ENCODE results near the gene MOB3B. TPM values are rescaled to one million over a fixed set of nuclear protein-coding genes. Genes with fewer than 3 reads are reported as not detected.

MOB3B gene
- polyA plus RNA-seq, 1 of the 3 experiments (the other 2 are of a cell fraction), result 0.90 TPM

DNA sequence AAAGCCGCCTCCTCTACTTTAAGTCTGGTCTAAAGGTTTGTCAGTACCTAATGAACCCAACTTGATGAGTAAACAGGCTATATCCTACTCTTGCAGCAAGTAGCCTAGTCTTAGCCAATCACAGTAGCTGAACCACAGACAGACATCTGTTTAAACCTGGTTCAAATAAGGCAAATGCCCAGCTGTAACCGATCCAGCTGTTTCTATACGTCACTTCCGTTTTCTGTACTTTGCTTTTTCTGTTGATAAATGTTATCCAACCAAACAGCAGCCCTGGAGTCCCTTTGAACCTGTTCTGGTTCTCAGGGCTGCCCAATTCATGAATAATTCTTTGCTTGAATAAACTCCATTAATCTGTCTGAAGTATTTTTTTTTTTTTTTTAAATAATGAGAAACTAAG is 155.8 kb downstream of the MOB3B start:
- TF ChIP-seq, protein P1, sequence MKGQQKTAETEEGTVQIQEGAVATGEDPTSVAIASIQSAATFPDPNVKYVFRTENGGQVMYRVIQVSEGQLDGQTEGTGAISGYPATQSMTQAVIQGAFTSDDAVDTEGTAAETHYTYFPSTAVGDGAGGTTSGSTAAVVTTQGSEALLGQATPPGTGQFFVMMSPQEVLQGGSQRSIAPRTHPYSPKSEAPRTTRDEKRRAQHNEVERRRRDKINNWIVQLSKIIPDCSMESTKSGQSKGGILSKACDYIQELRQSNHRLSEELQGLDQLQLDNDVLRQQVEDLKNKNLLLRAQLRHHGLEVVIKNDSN (IDR thresholded peaks at IDR 0.05; ENCODE audit: borderline replicate concordance, low read depth), result no peak
- TF ChIP-seq NRF1 (IDR thresholded peaks at IDR 0.05; ENCODE audit: low read depth, low read length), result no peak
- TF ChIP-seq NFIC (IDR thresholded peaks at IDR 0.05; ENCODE audit: borderline replicate concordance), result no peak
- no peak for TF ChIP-seq MEF2A (IDR thresholded peaks at IDR 0.05; ENCODE audit: borderline replicate concordance, low read depth)
- TF ChIP-seq TAF1 (IDR thresholded peaks at IDR 0.05; ENCODE audit: borderline replicate concordance, low read depth, low read length), result no peak
- TF ChIP-seq PBX3 (IDR thresholded peaks at IDR 0.05), result no peak
- TF ChIP-seq POLR2AphosphoS5 (IDR thresholded peaks at IDR 0.05; ENCODE audit: low read depth, low read length), result no peak
- TF ChIP-seq CHD2 (IDR thresholded peaks at IDR 0.05; ENCODE audit: low read length, partially characterized antibody), result no peak
- no peak for TF ChIP-seq YY1 (IDR thresholded peaks at IDR 0.05; ENCODE audit: low read depth)
- TF ChIP-seq, protein P2, sequence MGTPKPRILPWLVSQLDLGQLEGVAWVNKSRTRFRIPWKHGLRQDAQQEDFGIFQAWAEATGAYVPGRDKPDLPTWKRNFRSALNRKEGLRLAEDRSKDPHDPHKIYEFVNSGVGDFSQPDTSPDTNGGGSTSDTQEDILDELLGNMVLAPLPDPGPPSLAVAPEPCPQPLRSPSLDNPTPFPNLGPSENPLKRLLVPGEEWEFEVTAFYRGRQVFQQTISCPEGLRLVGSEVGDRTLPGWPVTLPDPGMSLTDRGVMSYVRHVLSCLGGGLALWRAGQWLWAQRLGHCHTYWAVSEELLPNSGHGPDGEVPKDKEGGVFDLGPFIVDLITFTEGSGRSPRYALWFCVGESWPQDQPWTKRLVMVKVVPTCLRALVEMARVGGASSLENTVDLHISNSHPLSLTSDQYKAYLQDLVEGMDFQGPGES (IDR thresholded peaks at IDR 0.05; ENCODE audit: low read depth, low read length), result no peak
- TF ChIP-seq RAD21 (IDR thresholded peaks at IDR 0.05; ENCODE audit: low read length), result no peak
- no peak for TF ChIP-seq EZH2phosphoT487 (IDR thresholded peaks at IDR 0.05; ENCODE audit: borderline replicate concordance, low read depth)
- no peak for TF ChIP-seq TEAD4 (IDR thresholded peaks at IDR 0.05; ENCODE audit: borderline replicate concordance, insufficient read depth)
- no peak for TF ChIP-seq FOSL2 (IDR thresholded peaks at IDR 0.05; ENCODE audit: borderline replicate concordance, low read depth)
- Histone ChIP-seq H3K27ac (ENCODE audit: low read depth in 2 of 2, low read length in 1 of 2) (no peak overlapping the region), H3K27me3 (ENCODE audit: insufficient read depth) (no peaks in the 10 kb centered on the region), H4K20me1 (ENCODE audit: insufficient read depth) (no peaks in the 10 kb centered on the region), H3K9me3 (no peaks in the 10 kb centered on the region), H2AFZ (ENCODE audit: low read depth) (no peak overlapping the region), H3K4me3 (ENCODE audit: low read depth in 2 of 2, low read length in 1 of 2) (no peak overlapping the region), H3K9ac (no peak overlapping the region), H3K79me2 (ENCODE audit: insufficient read depth) (no peaks in the 10 kb centered on the region), H3K4me1 (ENCODE audit: control insufficient read depth in 1 of 2, insufficient read depth in 2 of 2, low read depth in 1 of 2, low read length in 1 of 2) (peaks cover 0 to 2% of the 10 kb centered on the region in 2 experiments; a peak in 2 of 4 replicates), H3K4me2 (no peak overlapping the region), H3K9me2 (no peaks in the 10 kb centered on the region), H3K36me3 (replicated peaks in 1 of 2; ENCODE audit: control insufficient read depth in 1 of 2, insufficient read depth in 2 of 2, low read length in 1 of 2) (no peaks in the 10 kb centered on the region), H3F3A (replicated peaks; ENCODE audit: insufficient read depth) (no peaks in the 10 kb centered on the region)
- POLR2A ChIA-PET, result no interaction called here
- CTCF ChIA-PET, result no interaction called here
- 96% methylated on average over 4 of the region's 4 CpGs for WGBS (ENCODE audit: low lambda C conversion rate)
- no peak for DNase-seq

DNA sequence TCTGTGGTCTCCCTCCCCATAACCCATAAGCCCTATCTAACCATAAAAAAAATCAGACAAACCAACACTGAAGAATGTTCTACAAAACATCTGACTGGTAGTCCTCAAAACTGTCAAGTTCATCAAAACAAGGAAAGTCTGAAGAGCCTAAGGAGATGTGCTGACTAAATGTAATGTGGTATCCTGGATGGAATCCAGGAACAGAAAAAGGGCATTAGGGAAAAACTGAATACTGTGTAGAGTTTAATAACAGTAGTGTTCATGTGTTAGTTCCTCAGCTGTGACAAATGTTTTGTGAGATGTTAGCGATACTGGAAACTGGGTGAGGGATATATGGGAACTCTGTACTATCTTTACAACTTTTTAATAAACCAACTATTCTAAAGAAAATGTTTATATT is 157.0 kb downstream of the MOB3B start:
- POLR2A ChIA-PET, result no interaction called here
- Histone ChIP-seq H3K9me3 (no peaks in the 10 kb centered on the region), H3K4me3 (ENCODE audit: low read depth in 2 of 2, low read length in 1 of 2) (no peak overlapping the region), H3K9me2 (no peaks in the 10 kb centered on the region), H3K27ac (ENCODE audit: low read depth in 2 of 2, low read length in 1 of 2) (no peak overlapping the region), H3K9ac (no peak overlapping the region), H3K4me2 (no peak overlapping the region), H2AFZ (ENCODE audit: low read depth) (no peak overlapping the region), H3K4me1 (ENCODE audit: control insufficient read depth in 1 of 2, insufficient read depth in 2 of 2, low read depth in 1 of 2, low read length in 1 of 2) (peaks cover 0 to 6% of the 10 kb centered on the region in 2 experiments; a peak in 2 of 4 replicates), H4K20me1 (ENCODE audit: insufficient read depth) (no peaks in the 10 kb centered on the region), H3K27me3 (ENCODE audit: insufficient read depth) (no peaks in the 10 kb centered on the region), H3K79me2 (ENCODE audit: insufficient read depth) (no peaks in the 10 kb centered on the region), H3F3A (replicated peaks; ENCODE audit: insufficient read depth) (no peaks in the 10 kb centered on the region), H3K36me3 (replicated peaks in 1 of 2; ENCODE audit: control insufficient read depth in 1 of 2, insufficient read depth in 2 of 2, low read length in 1 of 2) (no peaks in the 10 kb centered on the region)
- WGBS (ENCODE audit: low lambda C conversion rate), result 94% methylated on average over 1 of the region's 1 CpG
- CTCF ChIA-PET, result no interaction called here
- TF ChIP-seq RFX5 (IDR thresholded peaks at IDR 0.05; ENCODE audit: low read length), result no peak
- TF ChIP-seq SMC3 (IDR thresholded peaks at IDR 0.05; ENCODE audit: low read depth, low read length), result no peak
- TF ChIP-seq CTCF (IDR thresholded peaks at IDR 0.05), result no peak
- TF ChIP-seq RCOR1 (IDR thresholded peaks at IDR 0.05; ENCODE audit: low read length), result no peak
- no peak for TF ChIP-seq GABPA (IDR thresholded peaks at IDR 0.05; ENCODE audit: low read depth)
- no peak for DNase-seq
